GM18909 (cell line): ENCODE results near the gene ASB7.

Experiments
- ATAC-seq: cut with Tn5 transposase; IDR thresholded peaks from one replicate; pipeline ENCODE4 v1.9.1; 2021; ENCODE audit warnings: mild to moderate bottlenecking; ENCODE audit not compliant: unreplicated experiment, poor library complexity

The ASB7 gene

DNA sequence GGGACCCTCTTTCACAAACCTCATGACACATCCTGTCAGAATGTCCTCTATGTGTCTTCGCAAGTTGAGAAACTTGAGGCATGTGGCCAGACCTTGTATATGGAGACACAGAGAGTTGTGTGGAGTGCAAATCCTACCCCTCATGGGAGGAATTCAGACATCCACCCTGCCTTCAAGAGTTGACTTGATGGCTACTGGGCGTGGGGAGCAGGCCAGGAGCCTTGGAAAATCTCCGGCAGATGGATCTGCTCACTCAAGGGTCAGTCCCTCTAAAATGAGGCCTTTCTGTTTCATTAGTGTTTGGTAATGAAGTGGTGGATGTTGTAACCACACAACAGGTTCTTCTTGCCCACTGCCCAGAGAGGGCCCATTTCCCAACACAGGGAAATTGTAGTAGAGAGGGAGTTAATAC lies 79.0 kb downstream of the ASB7 start:
- no peak for ATAC-seq

DNA sequence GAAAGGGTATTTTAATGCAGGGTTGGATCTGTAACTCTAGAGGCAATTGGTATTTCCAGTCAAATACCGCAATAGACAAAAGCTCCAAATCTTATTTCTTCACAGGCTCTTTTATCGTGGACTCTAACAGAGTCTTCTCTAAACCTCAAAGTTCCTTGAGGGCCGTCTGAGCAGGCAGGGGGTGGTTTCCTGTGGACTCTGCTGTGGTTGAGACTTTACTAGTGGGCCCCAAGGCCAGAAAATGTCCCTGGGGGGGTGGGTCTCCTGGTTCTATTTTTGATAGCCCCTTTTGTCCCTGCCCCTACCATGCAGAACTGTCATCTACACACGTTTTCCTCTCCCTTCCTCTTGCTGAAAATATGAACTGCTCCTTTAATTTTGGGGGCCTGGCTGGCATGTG lies 80.1 kb downstream of the ASB7 start:
- no peak for ATAC-seq

DNA sequence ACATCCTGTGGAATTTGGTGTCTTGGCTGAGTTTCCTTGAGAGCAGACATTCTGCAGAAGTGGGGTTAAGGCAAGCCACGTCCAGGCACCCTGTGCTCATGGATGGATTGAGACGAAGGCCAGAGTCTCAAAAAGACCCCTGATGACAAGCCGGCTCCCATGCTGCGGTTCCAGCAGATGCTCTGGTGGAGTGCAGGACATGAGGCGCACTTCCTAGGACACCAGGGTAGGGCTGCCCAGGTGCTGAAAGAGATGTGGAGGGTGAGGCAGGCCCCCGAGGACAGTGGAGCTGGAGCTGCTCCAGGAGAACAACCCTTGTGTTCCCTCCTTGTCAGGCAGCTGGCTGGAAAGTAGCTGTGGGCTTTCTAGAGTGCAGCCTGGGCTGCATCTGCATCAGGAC lies 81.0 kb downstream of the ASB7 start:
- no peak for ATAC-seq

DNA sequence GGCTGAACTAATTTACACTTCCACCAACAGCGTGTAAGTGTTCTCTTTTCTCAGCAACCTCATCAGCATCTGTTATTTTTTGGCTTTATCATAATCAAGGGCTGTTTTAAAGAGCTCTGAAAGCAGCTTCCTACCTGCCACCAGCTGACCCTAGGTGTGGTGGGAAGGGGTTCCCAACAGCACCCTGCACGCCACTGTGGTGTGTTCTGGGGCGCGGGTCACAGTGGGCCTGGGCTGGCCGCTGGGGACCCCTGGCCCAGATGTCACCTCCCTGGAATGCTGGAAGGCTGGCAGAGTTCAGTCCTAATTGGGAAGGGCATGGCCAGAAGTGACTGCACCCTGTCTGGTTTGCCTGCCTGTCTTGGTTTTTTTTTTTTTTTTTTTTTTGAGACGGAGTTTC lies 82.2 kb downstream of the ASB7 start:
- no peak for ATAC-seq

DNA sequence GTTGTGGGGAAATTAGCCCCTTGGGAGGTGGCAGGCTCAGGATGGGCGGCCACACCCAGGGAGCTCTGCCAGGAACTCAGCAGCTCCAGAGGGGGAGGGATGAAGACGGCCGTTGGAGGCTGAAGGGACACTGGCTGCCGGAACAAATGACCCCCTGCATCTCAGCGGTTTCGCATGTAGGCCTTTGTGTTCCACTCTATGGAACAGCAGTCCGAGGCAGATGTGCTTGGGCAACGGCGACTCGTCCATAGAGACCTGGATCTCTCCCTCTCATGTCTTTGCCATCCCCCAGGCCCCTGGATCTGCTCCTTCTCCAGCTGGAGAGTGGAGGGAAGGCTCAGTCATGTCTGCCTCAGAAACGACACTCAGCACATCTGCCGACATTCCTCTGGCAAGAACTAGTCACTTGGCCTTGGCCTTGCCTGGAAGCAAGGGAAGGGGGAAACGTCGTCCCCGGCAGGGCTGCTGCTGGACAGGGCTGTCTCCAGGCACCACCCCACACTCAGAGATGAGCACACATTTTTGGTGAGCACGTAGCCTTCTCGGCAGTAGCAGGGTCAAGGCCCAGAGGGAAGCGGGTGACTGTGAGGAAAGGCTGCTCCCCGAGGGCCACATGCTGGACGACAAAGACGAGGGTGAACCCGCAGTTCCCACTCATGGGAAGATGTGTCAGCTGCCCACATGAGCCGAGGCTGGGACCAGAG lies 83.8 kb downstream of the ASB7 start:
- no peak for ATAC-seq

DNA sequence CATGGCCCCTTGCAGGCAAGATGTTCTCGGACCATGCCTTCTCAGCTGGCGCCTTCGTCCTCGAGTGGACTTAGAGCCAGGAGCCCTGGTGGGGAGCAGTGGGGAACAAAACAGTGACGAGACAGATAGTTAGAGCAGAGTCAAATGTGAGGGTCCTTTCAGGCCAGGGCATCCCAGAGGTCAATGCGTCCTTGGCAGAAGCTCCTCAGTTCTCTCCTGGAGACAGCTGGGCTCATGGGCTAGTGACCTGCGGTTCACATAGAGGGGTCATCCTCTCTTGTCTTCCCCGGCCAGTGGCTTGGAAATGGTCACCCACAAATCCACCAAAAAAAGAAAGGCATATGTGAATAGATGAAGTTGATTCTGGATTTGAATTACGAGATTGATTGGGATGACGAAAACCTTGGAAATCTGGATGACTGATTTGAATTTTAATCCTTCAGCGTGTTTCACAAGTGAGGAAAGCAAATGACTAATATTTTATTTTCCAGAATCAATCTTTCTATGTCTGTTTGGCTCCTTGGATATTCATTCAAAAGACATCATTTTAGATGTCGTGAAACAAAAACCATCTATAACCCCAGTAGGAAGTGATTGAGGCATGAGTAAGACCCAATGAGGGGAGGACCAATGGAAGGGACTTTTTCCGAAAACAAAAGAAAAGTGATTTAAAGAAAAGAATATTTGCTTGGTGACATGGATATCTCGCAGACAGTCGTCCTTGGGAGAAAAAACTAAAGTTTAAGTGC lies 84.5 kb downstream of the ASB7 start:
- no peak for ATAC-seq

DNA sequence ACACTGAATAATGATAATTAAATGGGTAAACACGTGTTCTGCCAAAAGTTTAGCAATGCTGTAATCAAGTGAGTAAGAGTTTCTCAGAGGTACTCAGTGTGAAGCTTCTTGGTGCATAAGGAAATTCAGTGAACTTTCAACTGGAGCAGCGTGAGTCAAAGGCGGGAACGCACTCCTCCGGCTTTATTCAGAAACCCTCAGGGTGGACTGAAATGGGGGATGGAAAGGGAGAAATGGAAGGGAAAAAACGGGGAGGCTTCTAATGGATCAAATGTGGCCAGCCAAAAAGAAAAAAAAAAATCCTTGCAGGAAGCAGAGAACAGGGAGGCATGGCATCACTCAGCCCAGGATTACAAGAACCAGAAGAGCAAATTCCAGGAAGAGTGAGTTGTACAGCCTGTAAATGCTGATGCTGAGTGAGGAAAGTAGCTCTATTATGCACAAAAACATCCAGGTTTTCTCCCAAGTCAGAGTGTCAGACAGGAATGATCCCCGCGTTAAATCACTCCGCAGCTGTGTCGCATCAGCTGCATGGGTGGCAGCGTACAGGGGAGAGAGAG lies 85.3 kb downstream of the ASB7 start:
- ATAC-seq, result no peak

DNA sequence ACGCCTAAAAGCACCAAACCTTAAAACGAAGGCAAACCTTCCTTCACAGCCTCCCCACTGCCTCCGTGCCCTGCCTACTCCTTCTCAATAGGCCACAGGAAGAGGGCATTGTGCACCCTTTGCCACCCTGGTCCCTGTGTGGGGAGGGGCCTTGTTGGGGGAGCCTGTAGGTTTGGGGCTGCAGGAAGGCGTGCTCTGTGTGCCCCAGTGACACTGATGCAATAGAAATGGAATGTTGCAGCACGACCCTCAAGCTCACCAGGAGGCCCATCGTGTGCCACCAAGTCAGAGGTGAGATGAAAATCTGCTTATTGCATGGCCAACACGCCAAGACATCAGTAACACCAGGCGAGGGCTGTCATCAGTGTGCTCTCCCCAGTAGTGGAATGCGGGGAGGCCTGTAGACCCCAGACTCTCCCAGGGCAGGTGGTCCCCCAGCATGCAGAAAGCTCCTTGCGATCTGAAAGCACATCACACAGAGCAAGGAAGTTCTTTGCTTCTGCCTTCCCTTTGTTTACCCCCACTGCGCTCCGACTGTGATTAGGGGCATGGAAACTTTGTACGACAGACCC lies 86.2 kb downstream of the ASB7 start:
- no peak for ATAC-seq

DNA sequence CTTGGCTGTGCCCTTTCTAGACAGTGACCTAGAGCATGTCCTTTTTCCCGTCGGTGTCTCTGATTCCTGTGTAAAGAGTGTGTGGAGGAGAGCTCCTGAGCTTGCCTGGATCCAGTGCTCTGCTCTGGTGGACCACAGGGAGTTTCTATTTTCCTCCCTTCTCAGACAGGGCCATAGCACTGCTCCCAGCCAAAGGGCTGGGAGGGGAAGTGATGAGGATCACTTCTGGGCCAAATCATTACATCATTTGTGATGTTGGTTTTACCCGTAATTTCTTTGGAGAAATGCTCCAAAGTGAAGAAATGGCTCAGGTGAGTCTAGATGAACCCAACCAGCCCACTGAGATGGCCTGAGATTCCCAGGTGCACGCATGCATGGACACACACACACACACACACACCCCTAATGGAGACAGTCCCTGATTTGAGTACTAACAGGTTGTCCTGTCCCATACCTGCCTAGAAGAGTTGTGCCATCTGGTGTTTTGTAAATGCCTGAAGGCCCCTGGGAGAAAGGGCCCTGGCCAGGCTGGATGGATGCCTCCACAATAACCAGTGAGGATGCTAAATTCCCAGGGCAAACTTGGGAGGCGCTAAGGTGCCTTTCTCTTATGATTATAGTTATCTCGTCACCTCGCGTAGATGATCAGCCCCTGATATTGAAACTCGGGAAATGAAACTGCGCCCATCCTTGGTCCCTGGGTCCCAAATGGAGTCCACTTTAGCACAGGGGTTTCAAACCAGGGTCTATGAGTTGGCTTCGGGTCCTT lies 86.9 kb downstream of the ASB7 start:
- ATAC-seq, result no peak

DNA sequence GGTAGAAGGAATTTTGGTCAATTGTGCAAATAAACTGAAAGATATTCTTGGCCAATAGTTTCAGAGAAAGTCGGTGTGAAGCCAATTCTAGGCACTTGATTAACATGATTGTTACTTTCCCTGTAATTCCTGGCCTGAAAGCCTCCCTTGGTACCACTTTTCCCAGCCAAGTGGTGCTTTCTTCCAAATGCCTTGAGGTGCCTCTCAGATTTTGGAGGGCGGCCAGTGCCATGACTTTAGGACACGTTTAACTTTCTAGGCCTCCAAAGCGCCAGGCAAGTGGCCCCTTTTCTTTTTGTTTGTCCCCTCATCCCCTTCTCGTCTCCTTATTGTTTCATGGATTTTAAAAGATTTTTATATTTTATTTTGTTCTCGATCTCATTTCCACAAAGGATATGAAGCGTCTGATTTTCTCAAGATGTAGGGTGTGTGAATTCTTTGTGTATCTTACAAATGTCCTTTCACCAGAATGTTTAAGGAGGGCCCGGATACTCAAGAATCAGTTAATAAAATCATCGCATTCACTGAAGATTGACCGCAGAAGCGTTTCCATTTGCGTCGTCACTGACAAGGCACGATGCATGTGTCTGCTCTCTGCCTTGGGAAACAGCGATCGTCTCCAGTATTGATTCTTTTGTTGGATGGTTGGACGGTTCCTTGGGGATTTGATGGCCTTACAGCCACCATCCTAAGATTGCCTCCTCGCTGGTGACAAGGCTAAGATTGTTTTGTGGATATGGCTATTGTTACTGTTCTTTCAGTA lies 87.8 kb downstream of the ASB7 start:
- ATAC-seq, result no peak

DNA sequence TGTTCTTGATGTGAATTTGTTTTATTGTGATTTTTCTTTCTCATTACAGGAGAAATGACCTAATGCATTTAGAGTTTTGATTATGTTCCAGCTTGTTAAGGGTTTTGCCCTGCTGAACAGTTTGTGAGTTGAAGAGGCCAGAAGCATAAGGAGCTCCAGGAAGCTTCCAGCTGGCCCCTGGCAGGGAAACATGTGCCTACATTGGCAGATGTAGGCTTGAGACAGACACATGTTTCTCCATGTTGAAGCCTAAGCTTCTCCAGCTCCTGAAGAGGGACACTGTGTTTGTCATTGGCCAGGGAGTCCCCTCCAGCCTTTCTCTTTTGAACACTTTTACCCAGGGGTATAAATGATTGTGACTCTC lies 88.4 kb downstream of the ASB7 start:
- ATAC-seq, result no peak

DNA sequence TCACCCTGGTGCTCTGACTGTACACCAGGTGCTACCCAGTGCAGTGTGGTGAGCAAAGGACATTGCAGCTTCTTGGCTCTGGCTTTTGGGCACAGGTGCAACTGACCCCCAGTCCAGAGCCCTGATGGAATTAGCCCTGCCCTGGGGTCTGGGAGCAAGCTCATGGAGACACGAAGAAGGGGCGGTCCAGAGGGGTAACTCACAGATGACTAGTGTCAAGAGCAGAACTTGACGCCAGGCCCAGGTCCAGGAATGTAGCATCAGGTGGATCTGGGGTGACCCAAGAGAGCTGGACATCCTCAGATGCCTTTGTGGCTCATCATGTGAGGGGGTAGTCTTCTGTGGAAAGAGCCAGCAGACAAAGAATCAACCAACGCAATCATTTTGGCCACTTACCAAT lies 88.9 kb downstream of the ASB7 start:
- ATAC-seq, result no peak

DNA sequence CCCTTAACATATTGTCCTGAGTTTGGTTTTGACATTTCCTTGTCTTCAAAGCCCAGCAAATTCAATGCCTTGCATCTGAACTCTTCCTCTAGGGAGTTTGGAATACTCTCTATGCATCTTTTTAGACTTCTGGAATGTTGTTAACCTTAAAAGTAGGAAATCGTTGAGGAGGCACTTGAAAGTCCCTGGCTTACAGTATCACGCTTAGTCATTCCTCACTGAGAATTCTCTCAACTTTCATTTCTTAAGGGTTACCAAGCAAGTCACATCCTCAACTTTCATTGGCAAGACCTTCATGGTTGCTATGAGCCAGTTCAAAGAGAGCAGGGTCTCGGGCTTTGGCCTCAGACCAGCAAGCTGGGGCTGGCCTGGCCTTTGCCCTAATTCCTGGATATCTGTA lies 89.9 kb downstream of the ASB7 start:
- no peak for ATAC-seq

DNA sequence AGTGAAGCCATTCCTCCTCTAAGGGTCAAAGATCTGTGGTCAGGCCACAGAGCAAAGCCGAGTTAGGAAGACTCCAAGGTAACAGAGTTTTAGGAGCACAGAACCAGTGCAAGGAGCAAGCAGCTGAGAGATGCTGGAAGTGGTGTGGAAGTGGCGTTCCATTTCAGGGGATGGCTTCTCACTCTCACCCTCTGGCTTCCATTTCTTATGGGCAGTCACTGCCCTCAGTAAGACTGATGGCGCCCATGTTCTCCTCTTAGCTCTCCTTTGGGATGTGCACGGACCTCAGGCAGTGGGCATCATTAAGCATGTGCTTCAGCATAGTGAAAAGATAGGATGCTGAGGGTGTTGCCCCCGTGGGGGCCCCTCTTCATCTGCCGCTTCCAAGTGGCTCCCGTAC lies 90.3 kb downstream of the ASB7 start:
- no peak for ATAC-seq

DNA sequence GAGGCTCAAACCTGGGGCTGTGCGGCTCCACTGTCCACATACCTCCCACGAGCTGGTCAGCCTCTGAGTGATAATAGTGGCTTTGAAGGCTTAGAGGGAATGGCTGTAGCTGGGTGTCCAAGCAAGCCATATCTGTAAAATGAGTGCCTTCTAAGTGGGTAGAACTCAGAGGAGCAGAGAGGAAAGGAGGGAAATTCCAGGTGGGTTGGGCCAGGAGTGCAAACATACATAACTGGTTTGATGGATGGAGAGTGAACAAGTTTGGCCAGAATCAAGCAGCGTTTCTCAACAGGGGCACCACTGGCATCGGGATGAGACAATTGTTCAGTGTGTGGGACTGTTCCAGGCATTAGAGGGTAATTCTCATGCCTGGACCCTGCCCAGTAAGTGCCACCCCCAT lies 91.1 kb downstream of the ASB7 start:
- ATAC-seq, result no peak

DNA sequence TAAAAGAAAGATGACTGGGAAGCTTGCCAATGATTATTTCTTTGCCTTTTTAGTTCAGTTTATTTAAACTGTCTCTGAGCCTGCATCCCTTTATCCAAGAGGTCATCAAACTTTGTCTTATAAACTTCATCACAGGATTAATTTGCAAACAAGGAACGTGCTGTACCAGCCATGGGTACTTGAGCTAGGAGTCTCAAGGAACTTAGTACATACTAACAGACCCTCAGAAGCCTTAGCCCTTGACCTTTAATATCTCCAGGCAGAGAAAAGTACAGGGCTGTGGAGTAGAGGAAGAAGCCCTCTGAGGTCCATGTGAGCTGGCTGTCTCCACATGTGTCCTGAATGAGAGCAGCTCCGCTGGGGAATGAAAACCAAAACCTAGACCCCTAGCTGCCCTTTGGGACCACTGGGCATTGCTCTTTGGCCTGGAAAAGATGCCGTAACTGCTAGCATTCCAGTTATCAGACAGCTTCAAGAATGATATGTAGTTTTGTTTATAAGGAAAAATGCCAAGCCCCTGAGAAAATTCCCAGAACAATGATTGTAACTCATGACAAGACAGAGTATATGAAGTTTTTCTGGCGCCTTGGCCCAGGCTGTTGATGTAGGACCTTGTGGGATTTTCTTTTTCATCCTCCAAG lies 92.1 kb downstream of the ASB7 start:
- no peak for ATAC-seq

DNA sequence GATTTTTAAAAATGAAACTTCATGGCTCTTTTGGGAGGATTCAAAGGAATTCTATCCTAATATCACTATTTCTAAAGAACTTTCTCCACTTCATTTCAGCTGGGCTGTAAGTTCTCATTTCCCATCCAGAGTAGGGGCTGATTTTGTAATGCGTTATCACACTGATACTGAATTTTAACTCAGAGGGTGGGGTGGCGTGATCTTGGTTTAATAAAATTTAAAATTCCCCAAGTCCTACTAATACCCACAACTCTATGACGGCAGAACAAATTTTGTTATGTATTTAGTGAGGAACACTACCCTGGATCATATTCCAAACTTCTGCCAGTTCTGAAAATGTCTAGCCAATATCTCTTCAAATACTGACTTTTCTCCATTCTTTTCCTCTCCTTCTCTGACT lies 92.7 kb downstream of the ASB7 start:
- no peak for ATAC-seq

DNA sequence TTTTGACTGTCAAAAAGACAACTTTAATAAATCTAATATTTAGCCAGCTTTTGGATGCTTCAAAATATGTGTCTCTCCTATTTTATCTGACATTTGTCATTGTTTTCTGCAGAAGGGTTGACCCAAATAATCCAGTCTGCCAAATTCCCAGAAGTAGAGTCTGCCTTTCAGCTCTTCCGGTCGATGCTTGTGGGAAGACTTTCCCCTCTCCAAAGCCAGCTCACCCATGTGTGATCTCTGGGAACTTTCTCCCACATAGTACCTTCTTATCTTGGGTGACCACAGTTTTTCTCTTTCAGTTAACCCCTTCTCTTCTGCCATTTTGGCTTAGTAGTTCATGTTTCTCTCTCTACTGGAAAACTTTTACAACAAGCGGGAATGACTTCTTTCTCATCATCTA lies 94.1 kb downstream of the ASB7 start:
- ATAC-seq, result no peak
